CD4-positive, alpha-beta T cell treated with Interleukin-12 subunit alpha and Interleukin-12 subunit beta, for 1 hour (primary cell): Measurements from ENCODE around the gene FTO.
"Not testable (repeated sequence)": the region's sequence is repeated elsewhere in the genome, so short reads cannot be mapped to it uniquely, and the experiment has no call there.

Experiments used
- DNase-seq: peaks from one replicate; pipeline ENCODE4 v3.0.0-alpha.2; 2020

FTO gene

GRCh38 chr16:53832896-53833544, 129.1 kb downstream of the FTO start:
- no peak for DNase-seq

- no peak for DNase-seq
These were observed 132.2 kb downstream of the FTO start for GRCh38 chr16:53836142-53836541.

- no peak for DNase-seq
These were observed 132.7 kb downstream of the FTO start for GRCh38 chr16:53836680-53837079.

DNA sequence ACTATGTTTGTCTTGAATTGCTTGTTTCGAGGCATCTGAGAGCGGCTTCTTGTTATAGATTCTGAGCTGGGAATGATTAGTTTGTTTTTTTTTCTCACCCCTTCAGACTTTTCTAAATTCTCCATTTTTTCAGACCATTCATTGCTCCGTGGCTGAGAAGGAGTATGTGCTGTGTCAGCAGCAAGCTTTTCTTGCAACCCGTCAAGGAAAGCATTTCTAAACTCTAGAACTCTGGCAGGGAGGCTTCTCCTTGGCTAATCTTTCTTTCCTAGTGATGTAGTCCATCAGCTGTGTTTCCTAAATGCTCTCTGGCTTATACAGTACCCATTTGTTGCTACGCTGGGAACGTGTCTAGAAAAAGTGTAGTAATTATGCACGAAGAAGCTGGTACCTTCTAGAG, 133.5 kb downstream of the FTO start:
- no peak for DNase-seq

DNA sequence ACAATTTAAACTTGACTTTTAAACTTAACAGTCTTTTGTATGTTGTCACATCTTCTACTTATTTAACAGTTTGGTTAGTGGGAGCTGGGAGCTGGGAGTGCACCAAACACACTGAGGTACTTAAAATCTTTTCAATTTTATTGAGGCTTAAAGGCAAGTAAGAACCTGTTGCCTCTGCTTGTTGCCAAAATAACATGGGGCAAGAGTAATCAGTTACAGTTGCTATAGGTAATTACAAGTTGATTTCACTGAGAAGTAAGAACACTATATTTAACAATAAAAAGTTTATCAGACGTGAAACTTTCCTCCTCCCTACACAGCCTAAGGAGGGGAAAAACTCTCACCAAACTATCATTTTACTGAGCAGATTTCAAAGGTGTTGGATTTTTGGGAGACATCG, 135.2 kb downstream of the FTO start:
- no peak for DNase-seq

DNA sequence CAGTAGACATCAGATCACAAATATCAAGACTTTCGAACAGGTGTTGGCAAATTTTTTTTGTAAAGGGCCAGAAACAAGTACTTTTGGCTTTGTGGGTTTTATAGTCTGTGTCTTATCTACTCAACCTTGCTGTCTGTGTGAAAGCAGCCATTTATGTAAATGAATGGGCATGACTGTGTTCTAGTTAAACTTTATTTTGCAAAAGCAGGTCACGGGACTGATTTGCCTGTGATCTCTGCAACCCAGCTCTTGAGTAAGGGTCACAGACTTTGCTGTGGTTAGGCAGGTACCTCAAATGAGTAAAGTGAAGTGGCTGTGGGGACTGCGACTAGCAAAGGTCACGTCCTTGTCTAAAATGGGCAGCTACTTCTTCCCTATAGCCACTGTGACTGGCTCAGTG, 136.5 kb downstream of the FTO start:
- no peak for DNase-seq

GRCh38 chr16:53841884-53842283, 137.9 kb downstream of the FTO start:
- DNase-seq, result no peak

DNA sequence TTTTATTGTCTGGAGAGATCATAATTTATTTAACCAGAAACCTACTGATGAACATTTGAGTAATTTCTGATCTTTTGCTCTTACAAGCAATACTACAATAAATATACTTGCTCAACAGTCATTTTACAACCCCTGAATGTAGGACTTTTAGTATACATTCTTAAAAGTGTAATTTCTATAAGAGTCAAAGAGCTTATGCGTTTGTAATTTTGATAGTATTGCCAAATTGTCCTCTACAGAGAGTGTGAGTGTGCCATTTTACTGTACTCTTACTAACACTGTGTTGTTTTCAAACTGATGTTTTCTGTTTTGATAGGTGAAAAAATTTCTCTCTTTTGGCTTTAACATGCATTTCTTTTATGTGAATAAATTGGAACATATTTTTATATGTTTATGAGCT, 139.1 kb downstream of the FTO start:
- no peak for DNase-seq

DNA sequence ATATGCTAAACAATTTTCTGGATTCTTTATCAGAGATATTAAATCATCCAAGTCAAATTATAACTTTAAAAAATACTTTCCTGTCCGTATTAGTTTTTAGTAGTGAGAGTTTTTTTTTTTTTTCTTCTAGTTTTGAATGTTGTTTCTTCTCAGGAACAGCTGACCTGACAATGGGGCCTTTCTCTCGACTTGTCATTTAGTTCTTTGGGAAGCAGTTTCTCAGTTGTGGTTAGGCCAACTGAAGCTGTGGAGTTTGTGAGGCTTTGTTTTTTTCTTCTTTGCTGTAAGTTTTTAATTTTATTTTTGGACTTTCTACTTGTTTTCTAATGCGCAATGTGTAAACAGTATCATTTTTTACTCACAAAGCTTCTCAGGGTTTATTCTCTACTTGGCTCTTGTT, 140.8 kb downstream of the FTO start:
- DNase-seq, result no peak

DNA sequence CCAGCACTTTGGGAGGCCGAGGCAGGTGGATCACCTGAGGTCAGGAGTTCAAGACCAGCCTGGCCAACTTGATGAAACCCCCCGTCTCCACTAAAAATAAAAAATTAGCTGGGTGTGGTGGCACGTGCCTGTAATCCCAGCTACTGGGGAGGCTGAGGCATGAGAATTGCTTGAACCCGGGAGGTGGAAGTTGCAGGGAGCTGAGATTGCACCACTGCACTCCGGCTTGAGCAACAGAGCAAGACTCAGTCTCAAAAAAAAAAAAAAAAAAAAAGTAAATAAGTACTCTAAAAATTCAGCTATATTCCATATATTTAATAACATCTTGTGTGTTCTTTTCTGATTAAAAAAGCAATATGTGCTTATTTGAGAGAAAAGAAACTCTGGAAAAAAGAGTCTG, 142.6 kb downstream of the FTO start:
- not testable (repeated sequence) for DNase-seq

DNA sequence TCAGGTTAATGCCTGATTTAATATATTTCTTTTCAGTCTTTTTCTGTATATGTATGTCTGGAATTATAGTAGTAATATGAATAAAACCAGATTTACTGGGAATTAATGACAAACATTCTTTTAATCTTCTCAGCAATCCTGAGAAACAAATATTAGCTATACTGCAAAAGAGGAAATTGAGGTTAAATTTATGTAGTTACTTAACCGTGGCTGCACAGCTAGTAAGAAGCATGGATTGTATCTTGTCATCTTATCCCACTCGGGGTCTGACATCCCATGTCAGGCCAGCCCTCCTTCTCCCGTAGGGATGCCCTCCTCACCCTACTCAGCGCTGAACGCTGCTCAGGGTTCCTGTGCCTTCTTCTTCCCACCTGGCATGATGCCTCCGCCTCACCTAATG, 143.0 kb downstream of the FTO start:
- DNase-seq, result no peak

DNA sequence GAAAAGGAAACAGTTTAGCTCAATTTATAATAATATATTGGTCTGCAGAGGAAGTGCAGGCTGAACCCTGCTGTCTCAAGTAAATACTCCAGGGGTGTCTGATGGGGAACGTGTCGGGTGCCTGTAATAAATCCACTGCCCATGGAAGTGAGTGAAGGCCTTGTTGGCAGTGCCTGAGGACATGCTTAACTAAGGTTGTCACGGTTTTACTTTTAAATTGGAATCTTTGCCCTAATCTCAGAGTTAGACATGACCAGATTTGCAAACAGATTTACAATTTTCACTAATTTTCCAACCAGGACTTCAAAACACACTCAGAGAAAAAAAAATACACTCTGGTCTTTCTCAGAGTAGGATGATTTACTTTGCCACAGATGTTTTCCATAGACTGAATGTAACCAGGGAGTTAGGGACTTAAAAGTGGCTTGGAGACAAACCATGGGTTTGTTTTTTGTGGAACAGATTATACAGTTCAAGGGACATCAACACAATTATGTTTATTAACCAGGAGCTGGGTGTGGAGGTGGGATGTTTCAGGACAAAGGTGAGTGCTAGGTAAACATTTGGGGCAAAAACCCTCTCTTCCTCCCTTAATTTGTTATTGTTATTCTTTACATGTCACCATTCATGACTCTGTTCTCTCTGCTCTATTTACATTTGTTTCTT, 144.5 kb downstream of the FTO start:
- DNase-seq, result no peak

DNA sequence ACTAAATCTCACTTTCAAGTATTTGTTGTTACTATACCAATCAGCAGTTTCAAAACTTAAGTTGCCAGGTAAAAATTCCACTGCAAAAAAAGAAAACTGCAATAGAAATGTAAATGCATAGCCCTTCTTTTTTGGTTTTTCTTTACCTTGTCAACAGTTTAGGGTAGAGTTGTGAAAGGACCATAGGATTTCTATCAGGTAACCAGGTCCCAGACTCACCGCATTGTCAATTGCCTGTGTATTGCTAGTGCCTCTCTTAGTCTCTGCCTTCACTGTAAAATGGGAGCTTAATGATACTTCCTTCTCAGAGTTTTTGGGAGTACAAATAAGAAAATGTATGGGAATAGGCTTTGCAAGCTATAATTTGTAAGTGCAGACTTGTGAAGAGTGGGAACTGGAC, 145.0 kb downstream of the FTO start:
- DNase-seq, result no peak

- DNase-seq, result no peak
These were observed 145.6 kb downstream of the FTO start for GRCh38 chr16:53849585-53849984.

DNA sequence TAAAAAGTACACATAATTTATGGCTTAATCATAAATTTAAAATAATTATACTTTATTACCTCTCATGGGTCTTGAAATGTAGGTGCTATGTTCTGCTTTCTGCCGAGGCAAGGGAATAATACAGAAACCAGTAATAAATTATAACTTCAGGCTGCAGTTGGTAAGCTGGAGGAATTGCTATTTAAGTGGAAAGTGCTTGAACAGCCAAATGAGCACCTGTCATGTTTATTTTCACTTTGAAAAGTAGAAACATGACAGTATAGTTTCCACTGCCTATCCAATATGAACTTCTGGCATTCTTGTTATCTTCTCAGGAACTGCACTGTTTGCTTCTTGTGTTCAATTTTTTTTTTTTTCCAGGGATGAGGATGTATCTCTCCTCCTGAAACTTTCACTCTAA, 146.0 kb downstream of the FTO start:
- no peak for DNase-seq

- no peak for DNase-seq
These were observed 148.7 kb downstream of the FTO start for GRCh38 chr16:53852678-53853077.

DNA sequence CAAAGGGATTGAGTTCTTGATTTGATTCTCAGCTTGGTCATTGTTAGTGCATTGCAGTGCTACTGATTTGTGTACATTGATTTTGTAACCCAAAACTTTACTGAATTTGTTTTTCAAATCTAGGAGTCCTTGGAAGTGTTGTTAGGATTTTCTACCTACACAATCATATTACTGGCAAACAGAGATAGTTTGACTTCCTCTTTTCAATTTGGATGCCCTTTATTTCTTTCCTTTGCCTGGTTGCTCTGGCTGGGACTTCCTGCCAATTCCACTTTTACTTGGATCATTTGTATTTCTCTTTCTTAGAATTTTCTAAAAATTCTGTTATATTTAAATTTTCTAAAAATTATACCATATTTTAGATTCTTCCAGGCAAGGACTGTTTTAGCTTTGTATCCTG, 151.1 kb downstream of the FTO start:
- no peak for DNase-seq

GRCh38 chr16:53855511-53855910, 151.6 kb downstream of the FTO start:
- DNase-seq, result no peak

GRCh38 chr16:53859995-53860540, 156.1 kb downstream of the FTO start:
- no peak for DNase-seq

- DNase-seq, result no peak
These were observed 159.9 kb downstream of the FTO start for GRCh38 chr16:53863861-53864260.

DNA sequence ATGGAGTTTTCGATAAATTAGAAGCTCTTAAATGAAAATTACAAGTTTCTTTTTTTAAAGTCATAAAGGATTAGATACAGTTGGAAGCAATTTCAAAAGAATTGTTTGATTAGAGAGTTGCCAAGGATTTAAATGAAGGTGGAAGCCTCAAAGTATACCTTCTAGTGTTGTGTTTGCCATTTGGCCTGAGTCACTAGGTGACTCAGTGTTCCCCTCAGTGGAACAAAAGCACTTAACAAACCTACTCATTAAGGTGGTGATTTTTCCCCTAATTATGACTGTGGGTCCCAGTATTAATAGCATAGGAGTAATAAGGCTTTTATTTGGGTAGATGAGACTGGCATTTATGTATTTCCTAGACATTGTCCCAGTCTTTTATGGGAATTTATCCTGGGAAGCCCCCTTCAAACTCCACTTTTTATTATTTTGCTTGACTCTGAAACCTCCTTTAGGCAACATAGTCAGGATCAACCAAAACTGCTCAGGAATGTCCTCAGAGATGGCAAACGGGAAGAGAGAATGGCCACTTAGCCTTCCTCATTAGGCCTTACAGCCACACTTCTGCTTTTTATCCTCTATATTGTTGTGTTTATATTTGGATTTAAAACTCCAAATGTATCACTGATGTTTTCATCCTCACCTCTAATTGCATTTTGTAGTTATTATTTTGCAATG, 161.0 kb downstream of the FTO start:
- no peak for DNase-seq

GRCh38 chr16:53865494-53865863, 161.5 kb downstream of the FTO start:
- no peak for DNase-seq

GRCh38 chr16:53866520-53866919, 162.6 kb downstream of the FTO start:
- DNase-seq, result no peak

GRCh38 chr16:53870831-53871230, 166.9 kb downstream of the FTO start:
- no peak for DNase-seq
